A673 (cell line): Measurements from ENCODE around the gene BORCS8.

ENCODE experiments used
- EZH2 ChIP-seq: fragments of 200-600 bp; sonication (generic); IDR thresholded peaks from 2 replicates; pipeline ENCODE4 v1.6.1; 2017; ENCODE audit warnings: borderline replicate concordance, low read depth, mild to moderate bottlenecking, mixed read lengths, antibody characterized with exemption, low read length; ENCODE audit not compliant: poor library complexity, severe bottlenecking
- TF ChIP-seq, protein P1 (sequence below): fragments of 300-800, 200-600 bp; sonication (generic); conservative IDR thresholded peaks from 2 replicates; pipeline ENCODE4 v1.5.1; 2017; ENCODE audit warnings: low read depth, mild to moderate bottlenecking, antibody characterized with exemption, low read length, moderate library complexity, mixed read lengths

GRCh38 chr19:19149435-19149834 is 42.5 kb downstream of the BORCS8 start:
- TF ChIP-seq, protein P1, sequence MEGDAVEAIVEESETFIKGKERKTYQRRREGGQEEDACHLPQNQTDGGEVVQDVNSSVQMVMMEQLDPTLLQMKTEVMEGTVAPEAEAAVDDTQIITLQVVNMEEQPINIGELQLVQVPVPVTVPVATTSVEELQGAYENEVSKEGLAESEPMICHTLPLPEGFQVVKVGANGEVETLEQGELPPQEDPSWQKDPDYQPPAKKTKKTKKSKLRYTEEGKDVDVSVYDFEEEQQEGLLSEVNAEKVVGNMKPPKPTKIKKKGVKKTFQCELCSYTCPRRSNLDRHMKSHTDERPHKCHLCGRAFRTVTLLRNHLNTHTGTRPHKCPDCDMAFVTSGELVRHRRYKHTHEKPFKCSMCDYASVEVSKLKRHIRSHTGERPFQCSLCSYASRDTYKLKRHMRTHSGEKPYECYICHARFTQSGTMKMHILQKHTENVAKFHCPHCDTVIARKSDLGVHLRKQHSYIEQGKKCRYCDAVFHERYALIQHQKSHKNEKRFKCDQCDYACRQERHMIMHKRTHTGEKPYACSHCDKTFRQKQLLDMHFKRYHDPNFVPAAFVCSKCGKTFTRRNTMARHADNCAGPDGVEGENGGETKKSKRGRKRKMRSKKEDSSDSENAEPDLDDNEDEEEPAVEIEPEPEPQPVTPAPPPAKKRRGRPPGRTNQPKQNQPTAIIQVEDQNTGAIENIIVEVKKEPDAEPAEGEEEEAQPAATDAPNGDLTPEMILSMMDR: no peak
- no peak for TF ChIP-seq EZH2
